ENCODE measurements around the gene CCDC136. TPM values are rescaled to one million over a fixed set of nuclear protein-coding genes. Genes with fewer than 3 reads are reported as not detected.

CCDC136 gene
- total RNA-seq, 2 donors from 2014 or later = 46.0 to 51.2 TPM

- Histone ChIP-seq H3K27me3 (ENCODE audit: control insufficient read depth, insufficient read depth, low read length, poor library complexity, severe bottlenecking) (peaks cover 41% of the 10 kb centered on the region), H3K9me3 (ENCODE audit: control insufficient read depth, low read length) (no peaks in the 10 kb centered on the region), H3K4me3 (ENCODE audit: low read length) (peak overlapping the region; percentile 81), H3K4me1 (ENCODE audit: control insufficient read depth, insufficient read depth, low read length) (no peaks in the 10 kb centered on the region), H3K27ac (ENCODE audit: low read depth, low read length) (no peak overlapping the region), H3K9ac (ENCODE audit: extremely low read depth, low read length, poor library complexity, severe bottlenecking) (no peak overlapping the region), H3K36me3 (ENCODE audit: control insufficient read depth, insufficient read depth, low read length) (no peaks in the 10 kb centered on the region)
- Mint-ChIP-seq H3K4me3 (peak overlapping the region; percentile 82), H3K27ac (no peak overlapping the region), H3K4me1 (peaks cover 6% of the 10 kb centered on the region), H3K36me3 (ENCODE audit: low read depth) (peaks cover 21% of the 10 kb centered on the region), H3K27me3 (ENCODE audit: insufficient read depth) (peaks cover 33% of the 10 kb centered on the region), H3K9me3 (no peaks in the 10 kb centered on the region)
- no peak for TF ChIP-seq CTCF (conservative IDR thresholded peaks at IDR 0.05)
- WGBS, 2 experiments (ENCODE audit: insufficient coverage in 1 of 2, insufficient read length in 1 of 2) = 15% methylated on average over 4 to 9 of the region's 9 CpGs
- DNase-seq = peak; percentile 71
Observed at GRCh38 chr7:128791972-128792327, 182 bp downstream of the CCDC136 start.

GRCh38 chr7:128792471-128793180 lies 858 bp downstream of the CCDC136 start:
- H3K36me3 ChIP-seq (ENCODE audit: control insufficient read depth, insufficient read depth, low read length) = no peaks in the 10 kb centered on the region
- no peak overlapping the region for H3K27ac Mint-ChIP-seq
- 68 to 80% methylated on average over 4 to 10 of the region's 10 CpGs for whole genome bisulfite sequencing, 2 experiments (ENCODE audit: insufficient coverage in 1 of 2, insufficient read length in 1 of 2)
- H3K9me3 Mint-ChIP-seq = no peaks in the 10 kb centered on the region
- peaks cover 7% of the 10 kb centered on the region for H3K4me1 Mint-ChIP-seq
- no peak overlapping the region for H3K27ac ChIP-seq (ENCODE audit: low read depth, low read length)
- H3K9me3 ChIP-seq (ENCODE audit: control insufficient read depth, low read length) = no peaks in the 10 kb centered on the region
- no peaks in the 10 kb centered on the region for H3K4me1 ChIP-seq (ENCODE audit: control insufficient read depth, insufficient read depth, low read length)
- H3K4me3 ChIP-seq (ENCODE audit: low read length) = no peak overlapping the region
- H3K27me3 ChIP-seq (ENCODE audit: control insufficient read depth, insufficient read depth, low read length, poor library complexity, severe bottlenecking) = peaks cover 34% of the 10 kb centered on the region
- no peak overlapping the region for H3K9ac ChIP-seq (ENCODE audit: extremely low read depth, low read length, poor library complexity, severe bottlenecking)
- H3K4me3 Mint-ChIP-seq = peak overlapping the region; percentile 82
- peaks cover 28% of the 10 kb centered on the region for H3K36me3 Mint-ChIP-seq (ENCODE audit: low read depth)
- peaks cover 29% of the 10 kb centered on the region for H3K27me3 Mint-ChIP-seq (ENCODE audit: insufficient read depth)
- no peak for TF ChIP-seq CTCF (conservative IDR thresholded peaks at IDR 0.05)
- no peak for DNase-seq

- Histone ChIP-seq H3K27ac (ENCODE audit: low read depth, low read length) (no peak overlapping the region), H3K9ac (ENCODE audit: extremely low read depth, low read length, poor library complexity, severe bottlenecking) (no peak overlapping the region), H3K4me1 (ENCODE audit: control insufficient read depth, insufficient read depth, low read length) (no peaks in the 10 kb centered on the region), H3K36me3 (ENCODE audit: control insufficient read depth, insufficient read depth, low read length) (no peaks in the 10 kb centered on the region), H3K4me3 (ENCODE audit: low read length) (no peak overlapping the region), H3K27me3 (ENCODE audit: control insufficient read depth, insufficient read depth, low read length, poor library complexity, severe bottlenecking) (peaks cover 29% of the 10 kb centered on the region), H3K9me3 (ENCODE audit: control insufficient read depth, low read length) (no peaks in the 10 kb centered on the region)
- Mint-ChIP-seq H3K4me1 (peaks cover 7% of the 10 kb centered on the region), H3K27ac (no peak overlapping the region), H3K36me3 (ENCODE audit: low read depth) (peaks cover 29% of the 10 kb centered on the region), H3K27me3 (ENCODE audit: insufficient read depth) (peaks cover 24% of the 10 kb centered on the region), H3K9me3 (no peaks in the 10 kb centered on the region), H3K4me3 (peak overlapping the region; percentile 82)
- 92% methylated on average over 5 of the region's 5 CpGs; no CpG with 5 or more reads in 1 of the 2 experiments for WGBS, 2 experiments (ENCODE audit: insufficient coverage in 1 of 2, insufficient read length in 1 of 2)
- DNase-seq = no peak
- TF ChIP-seq CTCF (conservative IDR thresholded peaks at IDR 0.05) = no peak
Observed at GRCh38 chr7:128793181-128793547, 1.4 kb downstream of the CCDC136 start.

All from endodermal cell (in vitro differentiated cells).